GM19397 (cell line): ENCODE results near the gene SH3GL2.

Experiments
- ATAC-seq: cut with Tn5 transposase; IDR thresholded peaks from one replicate; pipeline ENCODE4 v1.9.1; 2021; ENCODE audit warnings: mild to moderate bottlenecking, moderate library complexity; ENCODE audit not compliant: unreplicated experiment

The SH3GL2 gene

GRCh38 chr9:17609312-17610005, 30.6 kb downstream of the SH3GL2 start:
- ATAC-seq, result no peak

GRCh38 chr9:17611342-17611741, 32.5 kb downstream of the SH3GL2 start:
- ATAC-seq, result no peak

GRCh38 chr9:17611917-17612316, 33.1 kb downstream of the SH3GL2 start:
- no peak for ATAC-seq

GRCh38 chr9:17613758-17614157, 34.9 kb downstream of the SH3GL2 start:
- ATAC-seq, result no peak

DNA sequence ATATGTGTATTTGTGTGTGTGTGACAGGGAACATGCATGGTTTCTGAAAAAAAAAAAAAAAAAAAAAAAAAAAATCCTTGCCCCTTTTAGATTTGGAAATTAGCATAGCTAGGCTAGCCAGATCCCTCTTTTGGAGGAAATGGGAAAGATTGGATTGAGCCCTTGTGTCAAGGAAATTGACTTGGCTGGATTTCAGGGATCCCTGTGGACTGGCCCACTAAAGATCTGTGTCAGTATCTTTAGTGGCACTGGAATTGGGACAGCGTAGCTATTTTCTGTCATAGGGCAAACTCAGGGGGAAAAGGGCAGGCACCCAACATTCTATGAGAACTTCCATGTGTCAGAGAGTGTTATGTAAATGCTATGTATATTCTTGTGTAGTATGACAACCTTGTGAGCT, 35.4 kb downstream of the SH3GL2 start:
- no peak for ATAC-seq

GRCh38 chr9:17614903-17615302, 36.0 kb downstream of the SH3GL2 start:
- no peak for ATAC-seq

DNA sequence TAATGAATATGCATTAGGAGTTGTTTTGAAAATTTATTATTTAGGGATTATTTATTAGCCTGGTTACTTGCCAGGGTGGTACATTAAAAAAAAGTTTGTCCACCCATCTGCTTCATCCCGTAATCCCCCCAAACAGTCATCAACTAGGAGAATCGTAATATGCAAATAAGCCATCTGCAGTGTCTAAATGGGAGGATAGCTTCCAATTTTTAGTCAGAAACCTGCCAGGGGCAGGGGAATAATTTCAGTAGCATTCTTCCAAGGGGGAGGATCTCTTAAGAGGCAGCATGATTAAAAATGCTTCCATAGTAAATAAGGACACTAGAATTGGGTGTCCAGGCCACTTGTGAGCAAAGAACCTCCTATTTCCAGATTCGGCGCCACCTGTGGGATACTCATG, 43.3 kb downstream of the SH3GL2 start:
- ATAC-seq, result no peak

DNA sequence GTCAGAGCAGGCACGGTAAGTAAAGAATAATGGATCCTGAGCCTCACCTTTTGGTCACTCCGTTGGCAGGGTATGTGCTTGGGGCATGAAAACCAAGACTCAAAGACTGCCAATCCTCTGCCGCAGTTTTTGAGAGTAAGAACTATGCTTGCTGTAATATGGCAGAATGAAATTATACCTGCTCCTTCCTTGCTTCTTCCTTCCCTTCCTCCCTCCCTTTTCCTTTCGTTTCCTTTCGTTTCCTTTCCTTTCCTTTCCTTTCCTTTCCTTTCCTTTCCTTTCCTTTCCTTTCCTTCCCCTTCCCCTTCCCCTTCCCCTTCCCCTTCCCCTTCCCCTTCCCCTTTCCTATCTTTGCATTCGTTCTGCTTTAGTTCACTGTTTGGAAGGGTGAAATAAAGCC, 43.9 kb downstream of the SH3GL2 start:
- ATAC-seq, result no peak

DNA sequence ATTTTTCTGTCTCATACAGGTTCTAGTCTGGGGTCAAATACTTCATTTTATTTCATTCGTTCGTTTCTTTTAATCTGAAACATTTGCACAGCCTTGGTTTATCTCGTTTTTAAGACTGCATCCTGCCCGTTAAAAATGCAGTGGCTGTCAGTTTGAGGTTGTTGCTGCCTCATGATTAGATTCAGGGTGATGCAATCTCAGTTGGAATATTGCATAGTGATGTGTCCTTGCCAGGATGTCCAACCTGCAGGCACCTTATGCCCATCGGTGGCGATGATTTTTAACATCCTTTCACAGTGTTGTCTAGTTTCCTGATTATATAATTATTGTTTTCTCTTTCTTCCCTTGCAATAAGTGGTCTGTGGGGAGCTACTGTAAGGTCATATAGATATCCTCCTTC, 45.1 kb downstream of the SH3GL2 start:
- no peak for ATAC-seq

- ATAC-seq, result no peak
These were observed 45.7 kb downstream of the SH3GL2 start for GRCh38 chr9:17624571-17624970.

DNA sequence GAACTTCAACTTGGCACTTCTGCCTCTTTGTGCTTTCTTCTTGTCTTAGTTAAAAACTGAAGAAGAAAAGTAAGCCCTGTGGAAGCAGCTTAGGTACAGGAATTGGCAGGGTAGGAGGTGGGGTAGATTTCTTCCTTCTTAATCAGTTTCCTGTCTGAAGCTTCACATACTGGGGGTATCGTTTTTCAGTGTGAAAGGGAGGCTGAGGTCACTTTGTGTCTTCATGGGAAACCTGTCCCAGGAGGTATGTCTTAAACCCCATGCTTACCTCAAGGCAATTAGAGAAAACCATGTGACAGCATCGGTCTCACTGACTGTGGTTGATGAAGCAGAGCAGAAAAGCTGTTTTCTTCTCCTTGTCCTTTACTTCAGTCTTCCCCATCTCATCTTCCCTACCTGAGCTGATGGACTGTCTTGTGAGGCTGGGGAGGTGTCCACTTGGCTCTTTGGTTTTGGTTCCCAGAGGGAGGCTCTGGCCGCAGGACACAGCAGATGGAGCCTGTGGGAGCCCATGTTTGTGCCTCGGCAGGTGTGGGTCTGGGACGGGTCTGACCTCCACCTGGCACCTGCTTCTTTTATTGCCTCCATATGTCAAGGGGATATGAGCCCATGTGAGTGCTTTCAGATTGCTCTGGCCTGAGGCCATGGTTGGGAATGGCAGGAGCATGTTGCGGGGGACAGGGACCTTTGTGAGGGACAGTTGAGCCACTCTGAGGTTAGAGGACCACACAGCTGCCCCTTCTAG, 47.0 kb downstream of the SH3GL2 start:
- ATAC-seq, result no peak

GRCh38 chr9:17627641-17628040, 48.8 kb downstream of the SH3GL2 start:
- no peak for ATAC-seq

DNA sequence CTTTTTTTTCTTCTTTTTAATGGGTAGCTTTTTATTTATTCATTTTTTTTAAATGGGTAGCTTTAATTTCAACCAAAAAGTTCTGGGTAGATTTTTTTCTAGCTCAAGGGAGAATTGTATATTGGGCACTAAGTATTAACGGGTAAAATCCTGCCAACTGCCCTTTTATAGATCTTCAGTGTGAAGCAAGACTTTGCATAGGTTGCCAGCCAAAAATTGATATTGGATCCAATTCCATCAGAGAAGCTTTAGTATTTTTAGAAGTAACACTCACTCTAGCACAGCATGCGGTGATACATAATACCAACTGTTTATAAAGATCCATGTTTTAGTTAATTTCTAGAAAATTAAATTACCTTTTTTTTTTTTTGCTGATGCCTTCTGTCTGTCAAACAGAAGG, 49.8 kb downstream of the SH3GL2 start:
- no peak for ATAC-seq

GRCh38 chr9:17630531-17630949, 51.7 kb downstream of the SH3GL2 start:
- ATAC-seq, result no peak

- no peak for ATAC-seq
These were observed 52.5 kb downstream of the SH3GL2 start for GRCh38 chr9:17631396-17631795.

DNA sequence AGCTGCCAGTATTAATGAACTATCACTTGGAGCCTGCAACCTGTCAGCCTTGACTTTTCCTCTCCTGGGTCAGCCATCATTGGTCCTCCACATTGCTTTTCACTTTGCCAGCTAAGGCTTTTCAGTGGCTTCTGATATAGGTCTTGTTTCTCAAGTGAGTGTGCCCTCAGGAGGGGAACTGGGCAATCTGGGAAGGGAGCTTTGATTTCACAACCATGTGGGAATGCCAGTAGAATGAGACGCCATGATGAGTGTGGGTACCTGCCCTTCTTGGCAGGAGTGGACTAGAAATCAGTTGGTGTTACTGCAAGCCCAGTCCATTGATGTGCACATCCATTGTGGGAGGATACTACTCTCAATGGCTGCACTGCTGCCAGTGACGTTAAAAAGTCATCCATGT, 54.1 kb downstream of the SH3GL2 start:
- ATAC-seq, result no peak

GRCh38 chr9:17635115-17635890, 56.4 kb downstream of the SH3GL2 start:
- no peak for ATAC-seq

DNA sequence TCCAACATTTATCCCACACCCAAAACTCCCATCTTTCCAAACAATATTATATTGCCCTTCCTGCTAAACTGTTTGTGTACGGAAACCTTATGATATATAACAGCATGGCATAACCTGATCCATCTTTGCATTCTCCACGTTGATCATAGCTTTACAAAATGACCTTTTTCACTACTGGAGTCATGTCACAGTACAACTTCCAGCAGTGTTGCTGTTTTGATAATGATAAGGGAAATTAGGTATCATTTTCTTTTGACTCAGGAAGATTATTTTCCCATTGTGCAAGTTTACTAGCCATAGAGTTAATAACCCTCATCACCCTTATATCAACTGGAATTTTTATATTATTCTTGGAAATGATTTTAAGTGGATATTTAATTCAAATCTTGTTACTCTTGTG, 57.5 kb downstream of the SH3GL2 start:
- no peak for ATAC-seq

- no peak for ATAC-seq
These were observed 58.0 kb downstream of the SH3GL2 start for GRCh38 chr9:17636821-17637220.

DNA sequence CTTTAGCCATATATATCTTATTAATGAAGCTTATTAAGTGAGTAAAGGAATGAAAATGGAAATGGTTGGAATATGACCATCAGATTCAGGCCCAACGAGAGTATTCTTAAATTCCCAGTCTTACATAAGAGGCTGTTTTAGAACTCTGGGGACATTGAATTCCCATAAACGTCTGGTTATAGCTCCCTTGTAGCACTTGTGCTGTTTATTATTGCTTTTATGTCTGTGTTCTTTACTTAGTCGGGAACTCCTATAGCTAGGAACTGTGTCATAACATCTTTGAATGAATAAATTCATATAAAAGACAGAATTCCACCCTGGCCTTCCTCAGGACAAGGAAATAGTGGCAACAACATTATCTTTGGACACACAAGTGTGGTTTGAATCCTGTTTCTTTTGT, 58.4 kb downstream of the SH3GL2 start:
- no peak for ATAC-seq

GRCh38 chr9:17648516-17648915, 69.7 kb downstream of the SH3GL2 start:
- ATAC-seq, result no peak

- ATAC-seq, result no peak
These were observed 72.9 kb downstream of the SH3GL2 start for GRCh38 chr9:17651725-17652124.
